H1 (cell line): ENCODE data around the gene SLC28A1. TPM values are rescaled to one million over a fixed set of nuclear protein-coding genes. Genes with fewer than 3 reads are reported as not detected.

Experiments
- CBX5 ChIP-seq: fragments of 300-800, 300-1000 bp; sonication (generic); IDR thresholded peaks from 2 replicates; pipeline ENCODE4 v1.7.1; 2016; ENCODE audit warnings: antibody characterized with exemption, low read length, low read depth
- CBX8 ChIP-seq: fragments of 300-800, 300-1000 bp; sonication (generic); IDR thresholded peaks from 2 replicates; pipeline ENCODE4 v1.7.1; 2016; ENCODE audit warnings: low read depth, low read length, borderline replicate concordance
- CTCF ChIP-seq, 3 experiments: IDR thresholded peaks; 1 replicate in 2 of 3; 2 replicates in 1 of 3; pipeline versions ENCODE4 v1.5.1 to v1.6.1; 2011; ENCODE audit warnings: low read length in 3 of 3, mild to moderate bottlenecking in 3 of 3, inconsistent platforms in 2 of 3, low read depth in 1 of 3, moderate library complexity in 1 of 3; ENCODE audit not compliant: insufficient read depth in 1 of 3; ENCODE audit errors: control extremely low read depth in 1 of 3
- HDAC2 ChIP-seq, 2 experiments: fragments of 300-600 bp in 1 of 2; sonication (generic) in 1 of 2; IDR thresholded peaks; 2 replicates each; pipeline ENCODE4 v1.6.1; 2011 to 2012; ENCODE audit warnings: low read depth in 2 of 2, low read length in 2 of 2, mild to moderate bottlenecking in 2 of 2, moderate library complexity in 2 of 2, borderline replicate concordance in 1 of 2, inconsistent platforms in 1 of 2
- MAX ChIP-seq: IDR thresholded peaks from 2 replicates; pipeline ENCODE4 v1.6.1; 2012; ENCODE audit warnings: inconsistent platforms
- polyA plus RNA-seq, 7 experiments: library from polyadenylated mRNA; depleted of rRNA in 3 of 7; stranded (reverse) in 5 of 7; unstranded in 2 of 7; fragments of >200 nt in 5 of 7; fragments of 200-250 nt in 2 of 7; gene quantifications; 1 replicate in 5 of 7; 2 replicates in 1 of 7; 4 replicates in 1 of 7; pipeline versions ENCODE4 v1.2.1 to v1.2.3, GENCODE V29; 2011 to 2013; ENCODE audit warnings: missing spikeins in 2 of 7, mixed read lengths in 2 of 7
- total RNA-seq: library from RNA; stranded (reverse); fragmentation: NEBNext Ultra II Directional; extraction: Animal tissue kit (Norgen Biotek cat#: 25700); gene quantifications from 2 replicates; pipeline ENCODE4 v1.2.1, GENCODE V29; 2021

The SLC28A1 gene
- total and polyA plus RNA-seq, 2 of the 8 experiments (the other 6 are each of a cell fraction or from before 2014, with no cell fraction given), result 0.09 TPM; not detected in 1

- no peak for TF ChIP-seq MAX
- TF ChIP-seq CBX8, result no peak
- no peak for TF ChIP-seq CTCF (IDR thresholded peaks at IDR 0.05; ENCODE audit: control extremely low read depth in 1 of 3, insufficient read depth in 1 of 3, low read depth in 1 of 3, low read length in 3 of 3)
- TF ChIP-seq CBX5, result no peak
- no peak for TF ChIP-seq HDAC2 (IDR thresholded peaks at IDR 0.05; ENCODE audit: borderline replicate concordance in 1 of 2, low read depth in 2 of 2, low read length in 2 of 2)
Measured at GRCh38 chr15:84883466-84883865, 996 bp upstream of the SLC28A1 start (continued).
